ENCODE data around the gene OPHN1. TPM values are rescaled to one million over a fixed set of nuclear protein-coding genes. Genes with fewer than 3 reads are reported as not detected.

The OPHN1 gene
- total and polyA plus RNA-seq, 2 experiments from 2014 or later, result 2.2 to 3.8 TPM

DNA sequence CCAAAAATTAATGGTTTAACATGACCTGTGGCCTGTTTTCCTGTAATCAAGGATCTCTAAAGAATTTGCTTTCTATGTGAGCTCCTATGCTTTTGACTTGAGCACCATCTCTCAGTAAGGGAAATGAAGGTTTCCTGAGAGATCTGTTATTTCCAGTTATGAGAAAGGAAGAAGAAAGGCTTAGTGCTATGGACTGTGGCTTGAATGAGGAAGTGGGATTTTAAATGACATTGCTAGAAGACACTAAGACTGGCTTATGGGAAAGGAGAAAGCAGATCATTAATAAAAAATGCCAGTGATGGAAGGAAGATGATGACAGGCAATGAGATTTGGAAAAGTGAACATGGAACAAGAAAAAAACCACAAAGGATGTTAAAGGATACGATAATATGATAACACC lies 285.4 kb downstream of the OPHN1 start:
- no peak overlapping the region for H3K27ac ChIP-seq (ENCODE audit: low read depth)
- no peaks in the 10 kb centered on the region for H4K20me1 ChIP-seq (replicated peaks; ENCODE audit: insufficient read depth)
- TF ChIP-seq EZH2 (IDR thresholded peaks at IDR 0.05; ENCODE audit: low read depth, unreplicated experiment) (no peak), REST (IDR thresholded peaks at IDR 0.05; ENCODE audit: unreplicated experiment) (no peak), EZH2phosphoT487 (IDR thresholded peaks at IDR 0.05; ENCODE audit: unreplicated experiment) (no peak), STAT1 (IDR thresholded peaks at IDR 0.05; ENCODE audit: unreplicated experiment) (no peak), ZNF114 (CRISPR knock-in tag; IDR thresholded peaks at IDR 0.05) (no peak), NANOG (IDR thresholded peaks at IDR 0.05; ENCODE audit: borderline replicate concordance) (no peak), CREB1 (CRISPR knock-in tag; IDR thresholded peaks at IDR 0.05; ENCODE audit: low read depth) (no peak), ZNF331 (CRISPR knock-in tag; IDR thresholded peaks at IDR 0.05; ENCODE audit: low read depth) (no peak), CTCF (conservative IDR thresholded peaks at IDR 0.05; ENCODE audit: low read depth in 2 of 2) (no peak), ZNF462 (CRISPR knock-in tag; IDR thresholded peaks at IDR 0.05) (no peak), ETS1 (IDR thresholded peaks at IDR 0.05) (no peak)
- H3K4me1 ChIP-seq (ENCODE audit: insufficient read depth), result no peaks in the 10 kb centered on the region
- H3K9me3 Mint-ChIP-seq, result no peaks in the 10 kb centered on the region
- no peaks in the 10 kb centered on the region for H3K36me3 ChIP-seq (ENCODE audit: insufficient read depth)
- H3K9me2 ChIP-seq (ENCODE audit: insufficient read depth), result no peaks in the 10 kb centered on the region
- no peaks in the 10 kb centered on the region for H3K27me3 ChIP-seq (ENCODE audit: insufficient read depth)
- H3K4me3 ChIP-seq, result no peak overlapping the region
- H3K4me1 Mint-ChIP-seq, result no peaks in the 10 kb centered on the region
- no peak overlapping the region for H2AFZ ChIP-seq
- H3K36me3 Mint-ChIP-seq (ENCODE audit: low read depth), result no peaks in the 10 kb centered on the region
- H3F3A ChIP-seq (replicated peaks; ENCODE audit: low read depth), result no peaks in the 10 kb centered on the region
- DNase-seq (ENCODE audit: low spot score) (no peak), ATAC-seq (no peak)
- no peak overlapping the region for H3K4me2 ChIP-seq
- no peaks in the 10 kb centered on the region for H3K27me3 Mint-ChIP-seq (ENCODE audit: insufficient read depth, low read depth, poor library complexity)
- H3K4me3 Mint-ChIP-seq, result no peak overlapping the region
- no peak overlapping the region for H3K27ac Mint-ChIP-seq
- H3K79me2 ChIP-seq (replicated peaks; ENCODE audit: insufficient read depth), result no peaks in the 10 kb centered on the region
